ENCODE results near the gene GMCL1.

The GMCL1 gene

GRCh38 chr2:69833752-69834151, 4.3 kb downstream of the GMCL1 start:
- DNase-seq (no peak), ATAC-seq (ENCODE audit: insufficient read depth, low read depth) (no peak)
- Histone ChIP-seq H3K9me3 (ENCODE audit: insufficient read depth, low read length, severe bottlenecking) (no peaks in the 10 kb centered on the region), H3K79me2 (ENCODE audit: insufficient read depth, low read length) (peaks cover 92% of the 10 kb centered on the region), H3K4me3 (ENCODE audit: low read depth in 1 of 2, low read length in 2 of 2) (peak overlapping the region in 1 of 2 experiments; percentile 33; a peak in 2 of 4 replicates), H4K20me1 (ENCODE audit: insufficient read depth, low read length) (peaks cover 36% of the 10 kb centered on the region), H3K27me3 (ENCODE audit: insufficient read depth, low read length, poor library complexity) (no peaks in the 10 kb centered on the region), H3K4me2 (ENCODE audit: insufficient read depth, low read length) (peak overlapping the region; percentile 75), H3K9ac (ENCODE audit: low read depth, low read length) (0 out of 2 replicates have a peak overlapping the region, but pooled peaks have one; percentile 0), H3K27ac (ENCODE audit: low read length) (no peak overlapping the region), H2AFZ (ENCODE audit: low read depth, low read length) (no peak overlapping the region), H3K36me3 (ENCODE audit: insufficient read depth, low read length) (peaks cover 63% of the 10 kb centered on the region), H3K4me1 (ENCODE audit: insufficient read depth, low read length) (peaks cover 62% of the 10 kb centered on the region)
- TF ChIP-seq, protein P1, sequence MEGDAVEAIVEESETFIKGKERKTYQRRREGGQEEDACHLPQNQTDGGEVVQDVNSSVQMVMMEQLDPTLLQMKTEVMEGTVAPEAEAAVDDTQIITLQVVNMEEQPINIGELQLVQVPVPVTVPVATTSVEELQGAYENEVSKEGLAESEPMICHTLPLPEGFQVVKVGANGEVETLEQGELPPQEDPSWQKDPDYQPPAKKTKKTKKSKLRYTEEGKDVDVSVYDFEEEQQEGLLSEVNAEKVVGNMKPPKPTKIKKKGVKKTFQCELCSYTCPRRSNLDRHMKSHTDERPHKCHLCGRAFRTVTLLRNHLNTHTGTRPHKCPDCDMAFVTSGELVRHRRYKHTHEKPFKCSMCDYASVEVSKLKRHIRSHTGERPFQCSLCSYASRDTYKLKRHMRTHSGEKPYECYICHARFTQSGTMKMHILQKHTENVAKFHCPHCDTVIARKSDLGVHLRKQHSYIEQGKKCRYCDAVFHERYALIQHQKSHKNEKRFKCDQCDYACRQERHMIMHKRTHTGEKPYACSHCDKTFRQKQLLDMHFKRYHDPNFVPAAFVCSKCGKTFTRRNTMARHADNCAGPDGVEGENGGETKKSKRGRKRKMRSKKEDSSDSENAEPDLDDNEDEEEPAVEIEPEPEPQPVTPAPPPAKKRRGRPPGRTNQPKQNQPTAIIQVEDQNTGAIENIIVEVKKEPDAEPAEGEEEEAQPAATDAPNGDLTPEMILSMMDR (IDR thresholded peaks at IDR 0.05; ENCODE audit: borderline replicate concordance, extremely low read depth, low read length, poor library complexity, severe bottlenecking) = no peak
- TF ChIP-seq EZH2 (IDR thresholded peaks at IDR 0.05; ENCODE audit: borderline replicate concordance, low read depth, low read length, severe bottlenecking) = no peak

DNA sequence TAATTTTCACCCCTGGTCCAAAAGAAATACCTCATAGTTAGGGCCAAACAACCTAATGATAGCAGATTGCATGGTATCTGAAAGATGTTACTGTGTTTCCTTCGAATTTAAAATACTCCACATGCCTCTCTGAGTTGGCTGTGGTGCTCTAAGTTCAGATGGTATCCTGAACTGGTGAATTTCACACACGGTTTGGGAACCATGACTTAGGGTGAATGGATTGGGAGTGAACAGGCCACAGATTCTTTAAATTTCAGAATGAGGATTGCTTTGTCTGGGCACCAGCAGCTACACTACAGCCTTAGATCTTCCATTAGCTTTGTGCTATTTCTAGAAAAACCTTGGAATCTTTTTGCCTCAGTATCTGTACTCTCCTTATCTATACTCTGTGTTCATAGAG, 6.2 kb downstream of the GMCL1 start:
- ATAC-seq (ENCODE audit: insufficient read depth, low read depth) (no peak), DNase-seq (no peak)
- H3K27me3 ChIP-seq (ENCODE audit: insufficient read depth, low read length, poor library complexity) = no peaks in the 10 kb centered on the region
- peaks cover 77% of the 10 kb centered on the region for H3K36me3 ChIP-seq (ENCODE audit: insufficient read depth, low read length)
- TF ChIP-seq, protein P1 (IDR thresholded peaks at IDR 0.05; ENCODE audit: borderline replicate concordance, extremely low read depth, low read length, poor library complexity, severe bottlenecking) = no peak
- no peak for TF ChIP-seq EZH2 (IDR thresholded peaks at IDR 0.05; ENCODE audit: borderline replicate concordance, low read depth, low read length, severe bottlenecking)
- no peak overlapping the region; a peak in 1 of 4 replicates for H3K4me3 ChIP-seq (ENCODE audit: low read depth in 1 of 2, low read length in 2 of 2)
- H2AFZ ChIP-seq (ENCODE audit: low read depth, low read length) = no peak overlapping the region
- H4K20me1 ChIP-seq (ENCODE audit: insufficient read depth, low read length) = peaks cover 27% of the 10 kb centered on the region; the same call in 1 of the 2 replicates
- no peak overlapping the region for H3K27ac ChIP-seq (ENCODE audit: low read length)
- no peaks in the 10 kb centered on the region for H3K9me3 ChIP-seq (ENCODE audit: insufficient read depth, low read length, severe bottlenecking)
- peaks cover 87% of the 10 kb centered on the region for H3K79me2 ChIP-seq (ENCODE audit: insufficient read depth, low read length)
- no peak overlapping the region for H3K9ac ChIP-seq (ENCODE audit: low read depth, low read length)
- H3K4me1 ChIP-seq (ENCODE audit: insufficient read depth, low read length) = peaks cover 55% of the 10 kb centered on the region
- H3K4me2 ChIP-seq (ENCODE audit: insufficient read depth, low read length) = peak overlapping the region; percentile 75; the same call in 1 of the 2 replicates

DNA sequence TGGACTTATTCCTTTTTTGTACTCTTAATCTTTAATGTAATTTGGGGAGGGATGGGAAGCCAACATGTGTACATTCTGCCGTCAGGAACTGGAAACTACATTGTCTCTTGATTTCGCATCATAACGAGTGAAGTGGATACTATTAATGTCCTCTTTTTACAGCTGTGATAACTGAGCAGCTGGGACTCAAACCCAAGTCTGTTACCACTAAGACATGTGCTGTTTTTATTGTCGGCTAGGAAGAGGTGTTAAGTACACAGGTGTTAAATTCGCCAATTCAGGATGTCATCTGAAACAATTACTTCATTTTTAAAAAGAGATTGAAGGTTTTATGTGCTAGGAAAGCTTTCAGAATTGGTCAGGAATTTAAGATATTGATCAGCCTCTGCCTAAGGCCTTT, 6.9 kb downstream of the GMCL1 start:
- no peak for TF ChIP-seq EZH2 (IDR thresholded peaks at IDR 0.05; ENCODE audit: borderline replicate concordance, low read depth, low read length, severe bottlenecking)
- TF ChIP-seq, protein P1 (IDR thresholded peaks at IDR 0.05; ENCODE audit: borderline replicate concordance, extremely low read depth, low read length, poor library complexity, severe bottlenecking) = no peak
- no peaks in the 10 kb centered on the region for H3K9me3 ChIP-seq (ENCODE audit: insufficient read depth, low read length, severe bottlenecking)
- H3K4me3 ChIP-seq (ENCODE audit: low read depth in 1 of 2, low read length in 2 of 2) = no peak overlapping the region; a peak in 1 of 4 replicates
- H2AFZ ChIP-seq (ENCODE audit: low read depth, low read length) = no peak overlapping the region
- no peak overlapping the region for H3K9ac ChIP-seq (ENCODE audit: low read depth, low read length)
- H3K79me2 ChIP-seq (ENCODE audit: insufficient read depth, low read length) = peaks cover 81% of the 10 kb centered on the region
- H3K36me3 ChIP-seq (ENCODE audit: insufficient read depth, low read length) = peaks cover 83% of the 10 kb centered on the region
- H4K20me1 ChIP-seq (ENCODE audit: insufficient read depth, low read length) = peaks cover 27% of the 10 kb centered on the region; the same call in 1 of the 2 replicates
- H3K4me2 ChIP-seq (ENCODE audit: insufficient read depth, low read length) = peak overlapping the region; percentile 75; the same call in 1 of the 2 replicates
- peaks cover 48% of the 10 kb centered on the region for H3K4me1 ChIP-seq (ENCODE audit: insufficient read depth, low read length)
- no peak overlapping the region; the same call in 1 of the 2 replicates for H3K27ac ChIP-seq (ENCODE audit: low read length)
- DNase-seq = no peak
- H3K27me3 ChIP-seq (ENCODE audit: insufficient read depth, low read length, poor library complexity) = no peaks in the 10 kb centered on the region
- ATAC-seq (ENCODE audit: insufficient read depth, low read depth) = no peak

All from DND-41 (cell line).